Mononuclear cell (primary cell): ENCODE data around the gene RETREG2. TPM values are rescaled to one million over a fixed set of nuclear protein-coding genes. Genes with fewer than 3 reads are reported as not detected.
"Not testable (repeated sequence)": the region's sequence is repeated elsewhere in the genome, so short reads cannot be mapped to it uniquely, and the experiment has no call there.

Experiments used
- H3K27me3 ChIP-seq: 2 replicates; pipeline ENCODE4 v1.6.0; 2011; ENCODE audit warnings: low read length, control low read depth; ENCODE audit not compliant: insufficient read depth
- H3K4me1 ChIP-seq: 2 replicates; pipeline ENCODE4 v1.5.1; 2011; ENCODE audit warnings: mild to moderate bottlenecking, low read length, control low read depth; ENCODE audit not compliant: insufficient read depth
- H3K4me3 ChIP-seq: 2 replicates; pipeline ENCODE4 v1.5.1; 2011; ENCODE audit warnings: mild to moderate bottlenecking, low read length, moderate library complexity
- H3K9me3 ChIP-seq: 2 replicates; pipeline ENCODE4 v1.5.1; 2011; ENCODE audit warnings: low read depth, mild to moderate bottlenecking, control low read depth, low read length
- total RNA-seq: library from RNA; depleted of rRNA; stranded (reverse); fragments of >200 nt; gene quantifications from one replicate; pipeline ENCODE4 v1.2.3, GENCODE V29; 2012

Gene RETREG2
- total RNA-seq, 1 donor = 64.0 TPM

GRCh38 chr2:219200502-219201326 is 22.6 kb downstream of the RETREG2 start:
- not testable (repeated sequence) for H3K27me3 ChIP-seq, H3K4me3 ChIP-seq, H3K9me3 ChIP-seq, H3K4me1 ChIP-seq

- H3K4me3 ChIP-seq, H3K4me1 ChIP-seq, H3K9me3 ChIP-seq, H3K27me3 ChIP-seq: not testable (repeated sequence)
Measured at GRCh38 chr2:219201331-219201730, 23.3 kb downstream of the RETREG2 start.

GRCh38 chr2:219204425-219205164 is 26.5 kb downstream of the RETREG2 start:
- no peaks in the 10 kb centered on the region for H3K27me3 ChIP-seq
- H3K4me3 ChIP-seq = no peak overlapping the region
- H3K9me3 ChIP-seq = no peaks in the 10 kb centered on the region
- H3K4me1 ChIP-seq = peaks cover 30% of the 10 kb centered on the region

- H3K4me1 ChIP-seq = peaks cover 36% of the 10 kb centered on the region
- H3K9me3 ChIP-seq = no peaks in the 10 kb centered on the region
- H3K27me3 ChIP-seq = no peaks in the 10 kb centered on the region
- H3K4me3 ChIP-seq = no peak overlapping the region
Measured at GRCh38 chr2:219205165-219205538, 27.1 kb downstream of the RETREG2 start.

GRCh38 chr2:219205981-219206327 is 27.9 kb downstream of the RETREG2 start:
- peaks cover 40% of the 10 kb centered on the region for H3K4me1 ChIP-seq
- no peaks in the 10 kb centered on the region for H3K27me3 ChIP-seq
- no peaks in the 10 kb centered on the region for H3K9me3 ChIP-seq
- H3K4me3 ChIP-seq = peak overlapping the region; percentile 61

GRCh38 chr2:219206328-219207133 is 28.5 kb downstream of the RETREG2 start, which contains the start of gene ZFAND2B:
Gene ZFAND2B (plus strand): TSS chr2:219206782. CDS start chr2:219206988, 206 bp downstream.
- Histone ChIP-seq H3K4me1 (peaks cover 45% of the 10 kb centered on the region), H3K4me3 (peak within 1 kb of the TSS; percentile 61), H3K9me3 (no peaks in the 10 kb centered on the region), H3K27me3 (no peaks in the 10 kb centered on the region)

GRCh38 chr2:219207134-219207883 is 29.2 kb downstream of the RETREG2 start:
- Histone ChIP-seq H3K4me1 (peaks cover 45% of the 10 kb centered on the region), H3K9me3 (no peaks in the 10 kb centered on the region), H3K4me3 (peak overlapping the region; percentile 61), H3K27me3 (no peaks in the 10 kb centered on the region)

GRCh38 chr2:219207884-219208740 is 30.0 kb downstream of the RETREG2 start:
- H3K27me3 ChIP-seq = no peaks in the 10 kb centered on the region
- peaks cover 45% of the 10 kb centered on the region for H3K4me1 ChIP-seq
- H3K4me3 ChIP-seq = no peak overlapping the region
- no peaks in the 10 kb centered on the region for H3K9me3 ChIP-seq

- Histone ChIP-seq H3K27me3 (no peaks in the 10 kb centered on the region), H3K4me3 (no peak overlapping the region), H3K9me3 (no peaks in the 10 kb centered on the region), H3K4me1 (peaks cover 45% of the 10 kb centered on the region)
Measured at GRCh38 chr2:219209236-219210195, 31.4 kb downstream of the RETREG2 start.

- Histone ChIP-seq H3K9me3 (no peaks in the 10 kb centered on the region), H3K27me3 (no peaks in the 10 kb centered on the region), H3K4me1 (peaks cover 45% of the 10 kb centered on the region), H3K4me3 (no peak overlapping the region)
Measured at GRCh38 chr2:219210196-219210885, 32.3 kb downstream of the RETREG2 start.

GRCh38 chr2:219210886-219211362 is 32.8 kb downstream of the RETREG2 start:
- Histone ChIP-seq H3K9me3 (no peaks in the 10 kb centered on the region), H3K4me1 (peaks cover 42% of the 10 kb centered on the region), H3K27me3 (no peaks in the 10 kb centered on the region), H3K4me3 (no peak overlapping the region)

- peaks cover 39% of the 10 kb centered on the region for H3K4me1 ChIP-seq
- H3K4me3 ChIP-seq = no peak overlapping the region
- no peaks in the 10 kb centered on the region for H3K9me3 ChIP-seq
- H3K27me3 ChIP-seq = no peaks in the 10 kb centered on the region
Measured at GRCh38 chr2:219213026-219213415, 34.9 kb downstream of the RETREG2 start.
